ENCODE data around the gene REEP3. TPM values are rescaled to one million over a fixed set of nuclear protein-coding genes. Genes with fewer than 3 reads are reported as not detected.

Gene REEP3
- polyA plus RNA-seq, 1 experiment = 8.3 TPM

DNA sequence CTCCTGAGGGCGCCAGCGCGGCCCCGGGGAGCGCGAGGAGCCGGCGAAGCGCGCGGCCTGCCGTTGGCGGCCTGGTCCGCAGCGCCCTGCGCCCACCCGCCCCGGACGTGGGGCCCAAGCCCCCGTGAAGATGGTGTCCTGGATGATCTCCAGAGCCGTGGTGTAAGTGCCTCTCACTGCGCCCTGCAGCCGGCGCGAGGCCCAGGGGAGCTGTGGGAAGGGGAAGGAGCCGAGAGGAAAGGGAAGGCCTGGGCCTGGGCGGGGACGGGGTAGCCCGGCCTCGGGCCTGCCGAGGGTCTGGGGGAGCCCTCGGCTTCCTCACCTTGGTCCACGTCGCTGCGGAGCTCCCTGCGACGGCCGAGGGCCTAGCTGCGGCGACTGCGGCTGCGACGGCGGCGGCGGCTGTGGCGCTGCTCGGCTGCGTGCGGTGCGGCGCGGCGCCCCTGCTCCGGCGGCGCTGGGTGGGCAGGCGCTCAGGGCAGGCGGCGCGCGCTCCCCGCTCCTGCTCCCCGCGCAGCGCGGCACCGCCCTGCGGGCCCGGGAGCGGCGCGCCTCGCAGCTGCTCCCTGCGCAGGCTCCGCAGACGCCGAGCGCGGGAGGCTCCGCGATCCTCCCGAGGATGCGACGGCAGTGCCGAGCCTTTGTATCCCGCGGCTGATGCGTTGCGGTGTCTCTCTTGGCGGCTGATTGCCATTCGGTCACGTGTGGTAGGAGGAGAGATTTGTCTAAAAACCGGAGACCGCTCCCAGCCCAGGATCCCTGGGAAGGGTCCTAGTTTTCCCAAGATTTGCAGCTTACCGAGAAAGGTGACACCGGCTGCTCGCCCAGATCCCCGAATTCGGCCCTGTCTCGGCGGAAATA lies 445 bp downstream of the REEP3 start:
- TF ChIP-seq, protein P1, sequence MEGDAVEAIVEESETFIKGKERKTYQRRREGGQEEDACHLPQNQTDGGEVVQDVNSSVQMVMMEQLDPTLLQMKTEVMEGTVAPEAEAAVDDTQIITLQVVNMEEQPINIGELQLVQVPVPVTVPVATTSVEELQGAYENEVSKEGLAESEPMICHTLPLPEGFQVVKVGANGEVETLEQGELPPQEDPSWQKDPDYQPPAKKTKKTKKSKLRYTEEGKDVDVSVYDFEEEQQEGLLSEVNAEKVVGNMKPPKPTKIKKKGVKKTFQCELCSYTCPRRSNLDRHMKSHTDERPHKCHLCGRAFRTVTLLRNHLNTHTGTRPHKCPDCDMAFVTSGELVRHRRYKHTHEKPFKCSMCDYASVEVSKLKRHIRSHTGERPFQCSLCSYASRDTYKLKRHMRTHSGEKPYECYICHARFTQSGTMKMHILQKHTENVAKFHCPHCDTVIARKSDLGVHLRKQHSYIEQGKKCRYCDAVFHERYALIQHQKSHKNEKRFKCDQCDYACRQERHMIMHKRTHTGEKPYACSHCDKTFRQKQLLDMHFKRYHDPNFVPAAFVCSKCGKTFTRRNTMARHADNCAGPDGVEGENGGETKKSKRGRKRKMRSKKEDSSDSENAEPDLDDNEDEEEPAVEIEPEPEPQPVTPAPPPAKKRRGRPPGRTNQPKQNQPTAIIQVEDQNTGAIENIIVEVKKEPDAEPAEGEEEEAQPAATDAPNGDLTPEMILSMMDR (IDR thresholded peaks at IDR 0.05; ENCODE audit: insufficient read depth, low read depth, low read length) = no peak
- peak overlapping the region; percentile 67 for H3K4me3 ChIP-seq (ENCODE audit: low read depth, low read length)
- ChIA-PET CTCF (interaction anchor here (0.6 to 3.0 kb wide), 4 partner anchors 9 to 995 kb away, joined by 3 to 11 read pairs (median 6); no protein-coding TSS in a partner anchor), POLR2A (no interaction called here)
- DNase-seq (ENCODE audit: low read depth) = no peak
- no peaks in the 10 kb centered on the region for H3K27me3 ChIP-seq (ENCODE audit: control insufficient read depth, insufficient read depth, low read length)
- H3K36me3 ChIP-seq (ENCODE audit: control insufficient read depth, insufficient read depth, low read length) = no peaks in the 10 kb centered on the region

DNA sequence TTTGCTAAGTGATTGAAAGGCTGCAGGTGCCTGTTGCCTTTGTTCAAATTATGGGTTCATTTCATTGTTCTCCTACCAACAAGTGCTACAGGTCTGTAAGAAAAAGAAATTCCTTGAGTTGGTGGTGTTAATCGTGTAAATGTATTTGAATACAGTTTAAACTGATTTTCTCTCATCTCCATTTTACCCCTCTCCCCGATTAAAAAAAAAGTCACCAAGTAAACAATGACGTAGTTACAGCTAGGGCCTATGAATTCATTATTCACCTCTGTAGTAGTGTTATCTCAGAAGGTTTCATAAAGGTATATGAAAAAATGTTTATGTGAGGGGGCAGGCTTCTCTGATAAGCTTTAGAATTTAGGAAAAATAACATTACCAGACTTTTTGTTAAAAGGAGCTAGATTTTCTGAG lies 1.1 kb downstream of the REEP3 start:
- H3K4me3 ChIP-seq (ENCODE audit: low read depth, low read length) = peak overlapping the region; percentile 67
- H3K27me3 ChIP-seq (ENCODE audit: control insufficient read depth, insufficient read depth, low read length) = no peaks in the 10 kb centered on the region
- DNase-seq (ENCODE audit: low read depth) = no peak
- ChIA-PET POLR2A (interaction anchor here (0.6 to 0.7 kb wide), 2 partner anchors 19 to 93 kb away, joined by 3 to 5 read pairs; no protein-coding TSS in a partner anchor), CTCF (interaction anchor here (0.6 to 3.0 kb wide), 5 partner anchors 8 to 996 kb away, joined by 3 to 11 read pairs (median 3); no protein-coding TSS in a partner anchor)
- H3K36me3 ChIP-seq (ENCODE audit: control insufficient read depth, insufficient read depth, low read length) = no peaks in the 10 kb centered on the region
- TF ChIP-seq, protein P1 (IDR thresholded peaks at IDR 0.05; ENCODE audit: insufficient read depth, low read depth, low read length) = no peak

DNA sequence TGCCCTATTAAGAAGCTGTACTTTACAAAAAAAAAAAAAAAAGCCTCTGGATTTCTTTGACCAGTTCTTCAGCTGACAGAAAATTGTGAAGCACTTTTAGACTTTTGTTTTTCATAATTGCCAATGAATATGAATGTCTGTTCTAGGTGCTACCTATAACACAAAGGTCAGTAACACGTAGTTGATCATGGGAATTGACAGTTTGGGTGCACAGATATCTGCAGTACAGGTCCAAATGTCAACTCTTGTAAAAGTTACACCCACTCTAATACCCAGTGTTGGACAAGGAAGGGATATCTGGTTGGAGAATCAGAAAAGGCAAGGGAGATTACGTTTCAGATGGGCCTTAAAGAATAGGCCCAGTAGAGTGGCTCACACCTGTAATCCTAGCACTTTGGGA lies 1.8 kb downstream of the REEP3 start:
- CTCF ChIA-PET = interaction anchor here (0.8 to 3.0 kb wide), 4 partner anchors 8 to 197 kb away, joined by 3 to 11 read pairs (median 6); no protein-coding TSS in a partner anchor
- TF ChIP-seq, protein P1 (IDR thresholded peaks at IDR 0.05; ENCODE audit: insufficient read depth, low read depth, low read length) = no peak
- no peak overlapping the region; the same call in 1 of the 2 replicates for H3K4me3 ChIP-seq (ENCODE audit: low read depth, low read length)

DNA sequence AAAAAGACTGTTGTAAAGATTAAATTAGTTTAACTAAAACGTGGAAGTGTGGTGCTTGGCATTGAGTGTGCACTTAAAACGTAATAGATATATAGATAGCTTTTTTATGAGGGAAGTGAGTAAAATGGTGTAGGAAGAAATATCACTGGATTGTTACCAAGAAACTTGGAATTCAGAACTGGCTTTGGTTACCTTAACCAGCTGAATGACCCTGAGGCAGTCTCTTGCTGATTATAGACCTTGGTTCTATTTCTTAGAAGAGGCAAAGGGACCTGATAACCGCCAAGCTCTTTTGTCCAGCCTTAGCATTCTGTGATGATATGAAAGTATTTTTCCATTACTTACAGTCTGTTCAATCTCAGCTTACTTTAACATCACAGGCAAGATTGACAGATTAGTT lies 3.8 kb downstream of the REEP3 start:
- no peak for DNase-seq (ENCODE audit: low read depth)
- TF ChIP-seq, protein P1 (IDR thresholded peaks at IDR 0.05; ENCODE audit: insufficient read depth, low read depth, low read length) = no peak
- ChIA-PET POLR2A (interaction anchor here (0.7 kb wide), 1 partner anchor 18 kb away, joined by 5 read pairs; no protein-coding TSS in a partner anchor), CTCF (interaction anchor here (0.6 kb wide), 2 partner anchors 24 to 224 kb away, joined by 3 to 4 read pairs; no protein-coding TSS in a partner anchor)
- H3K36me3 ChIP-seq (ENCODE audit: control insufficient read depth, insufficient read depth, low read length) = no peaks in the 10 kb centered on the region; the same call in 1 of the 2 replicates
- H3K4me3 ChIP-seq (ENCODE audit: low read depth, low read length) = no peak overlapping the region
- H3K27me3 ChIP-seq (ENCODE audit: control insufficient read depth, insufficient read depth, low read length) = no peaks in the 10 kb centered on the region

More for the DNA sequence above, 1.8 kb downstream of the REEP3 start:
- Histone ChIP-seq H3K27me3 (ENCODE audit: control insufficient read depth, insufficient read depth, low read length) (no peaks in the 10 kb centered on the region), H3K36me3 (ENCODE audit: control insufficient read depth, insufficient read depth, low read length) (no peaks in the 10 kb centered on the region)
- POLR2A ChIA-PET = interaction anchor here (0.6 kb wide), 1 partner anchor 20 kb away, joined by 5 read pairs; no protein-coding TSS in a partner anchor
- no peak for DNase-seq (ENCODE audit: low read depth)

DNA sequence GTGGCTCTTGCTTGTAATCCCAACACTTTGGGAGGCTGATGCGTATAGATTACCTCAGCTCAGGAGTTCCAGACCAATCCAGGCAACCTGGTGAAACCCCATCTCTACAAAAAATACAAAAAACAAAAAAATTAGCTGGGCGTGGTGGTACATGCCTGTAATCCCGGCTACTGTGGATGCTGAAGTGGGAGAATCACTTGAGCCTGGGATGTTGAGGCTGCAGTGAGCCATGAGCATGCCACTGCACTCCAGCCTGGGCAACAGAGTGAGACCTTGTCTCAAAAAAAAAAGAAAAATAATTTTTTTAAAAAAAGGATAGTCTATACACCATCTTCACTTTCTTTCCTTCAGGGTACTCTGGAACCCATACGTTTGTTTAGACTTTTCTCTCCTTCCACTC lies 6.2 kb downstream of the REEP3 start:
- POLR2A ChIA-PET = no interaction called here
- no peaks in the 10 kb centered on the region for H3K27me3 ChIP-seq (ENCODE audit: control insufficient read depth, insufficient read depth, low read length)
- no peak for DNase-seq (ENCODE audit: low read depth)
- TF ChIP-seq, protein P1 (IDR thresholded peaks at IDR 0.05; ENCODE audit: insufficient read depth, low read depth, low read length) = no peak
- CTCF ChIA-PET = no interaction called here
- H3K36me3 ChIP-seq (ENCODE audit: control insufficient read depth, insufficient read depth, low read length) = no peaks in the 10 kb centered on the region; the same call in 1 of the 2 replicates
- H3K4me3 ChIP-seq (ENCODE audit: low read depth, low read length) = no peak overlapping the region
